HepG2 (cell line): ENCODE data around the gene KCNMA1. TPM values are rescaled to one million over a fixed set of nuclear protein-coding genes. Genes with fewer than 3 reads are reported as not detected.

Experiments
- ATAC-seq: fragments of 200-7000 bp; cut with Tn5 transposase; 3 replicates; pipeline ENCODE4 v1.9.1; 2020; ENCODE audit warnings: mild to moderate bottlenecking, moderate library complexity
- BruUV-seq: library from RNA; stranded (reverse); fragments of 400-500 nt; replicated peaks from 2 replicates; lab custom pipeline; 2021; lab: Mats Ljungman, UMichigan
- CTCF ChIA-PET: fragments of 300-600 bp; formaldehyde crosslinking; extraction: SDS; loops from one replicate; lab custom pipeline; 2021; ENCODE audit warnings: low total read pairs, inconsistent platforms, low intra/inter-chr PET ratio; lab: Yijun Ruan, JAX
- POLR2A ChIA-PET: fragments of 350-600 bp; sonication (Branson Sonifier 250); formaldehyde crosslinking; loops from one replicate; lab custom pipeline; 2020; ENCODE audit warnings: antibody characterized with exemption, inconsistent platforms; lab: Yijun Ruan, JAX
- DNase-seq: peaks from one replicate; pipeline ENCODE4 v3.0.0-alpha.2; 2015; ENCODE audit warnings: low spot score
- FAIRE-seq: peaks from 3 replicates; lab custom pipeline; 2011; peaks lifted over from hg19 to GRCh38; lab: Jason Lieb, UNC
- H2AFZ ChIP-seq: one replicate; pipeline ENCODE4 v1.6.1; 2011; ENCODE audit warnings: low read length, inconsistent platforms
- H3K27ac ChIP-seq: fragments of 300-600 bp; 3 replicates; pipeline ENCODE4 v1.8.0; 2011; ENCODE audit warnings: mixed run types, mild to moderate bottlenecking, mixed read lengths, low read length, inconsistent platforms; ENCODE audit not compliant: insufficient read depth; ENCODE audit errors: extremely low read length
- H3K27me3 ChIP-seq, 2 experiments: fragments of 200-600 bp in 1 of 2; 2 replicates in 1 of 2; 3 replicates in 1 of 2; pipeline versions ENCODE4 v1.6.0 to v1.8.0; 2011; ENCODE audit warnings: low read length in 2 of 2, mild to moderate bottlenecking in 2 of 2, moderate library complexity in 2 of 2, inconsistent platforms in 1 of 2; ENCODE audit not compliant: insufficient read depth in 2 of 2, control insufficient read depth in 1 of 2
- H3K36me3 ChIP-seq, 2 experiments: fragments of 200-600 bp in 1 of 2; replicated peaks in 1 of 2; 2 replicates in 1 of 2; 3 replicates in 1 of 2; pipeline versions ENCODE4 v1.5.1 to v1.8.0; 2011; ENCODE audit warnings: low read length in 2 of 2, inconsistent platforms in 1 of 2; ENCODE audit not compliant: insufficient read depth in 2 of 2, control insufficient read depth in 1 of 2
- H3K4me1 ChIP-seq: 2 replicates; pipeline ENCODE4 v1.5.1; 2012; ENCODE audit warnings: low read length, inconsistent platforms; ENCODE audit not compliant: insufficient read depth
- H3K4me2 ChIP-seq: 2 replicates; pipeline ENCODE4 v1.6.0; 2011; ENCODE audit warnings: low read depth, low read length, inconsistent platforms
- H3K4me3 ChIP-seq, 3 experiments: fragments of 200-600 bp in 1 of 3; sonication (generic), shearing (Covaris generic) in 1 of 3; replicated peaks in 1 of 3; 2 replicates each; pipeline ENCODE4 v1.5.1; 2011 to 2016; ENCODE audit warnings: low read length in 3 of 3, inconsistent platforms in 2 of 3, low read depth in 2 of 3, mild to moderate bottlenecking in 2 of 3, control low read depth in 1 of 3, mixed read lengths in 1 of 3; ENCODE audit not compliant: insufficient read depth in 1 of 3
- H3K79me2 ChIP-seq: one replicate; pipeline ENCODE4 v1.6.1; 2011; ENCODE audit warnings: low read length, inconsistent platforms; ENCODE audit not compliant: insufficient read depth
- H3K9ac ChIP-seq: 2 replicates; pipeline ENCODE4 v1.6.0; 2011; ENCODE audit warnings: mild to moderate bottlenecking, low read depth, low read length, inconsistent platforms; ENCODE audit not compliant: insufficient read depth
- H3K9me3 ChIP-seq: 2 replicates; pipeline ENCODE4 v1.5.1; 2012; ENCODE audit warnings: mild to moderate bottlenecking, low read length
- H4K20me1 ChIP-seq: 2 replicates; pipeline ENCODE4 v1.6.0; 2011; ENCODE audit warnings: inconsistent platforms, mild to moderate bottlenecking, low read length, moderate library complexity; ENCODE audit not compliant: insufficient read depth
- SMAD3 ChIP-seq: sonication (generic); formaldehyde crosslinking; IDR thresholded peaks from 2 replicates; pipeline ENCODE4 v1.4.0; 2020; ENCODE audit warnings: missing genetic modification reagents
- SP1 ChIP-seq, 2 experiments: fragments of 450-650 bp in 1 of 2; sonication (generic) in 1 of 2; formaldehyde crosslinking in 1 of 2; IDR thresholded peaks; 2 replicates each; pipeline versions ENCODE4 v1.4.0 to v1.6.1; 2016 to 2020; ENCODE audit warnings: missing genetic modification reagents in 1 of 2
- ZBED4 ChIP-seq: sonication (generic); formaldehyde crosslinking; IDR thresholded peaks from 2 replicates; pipeline ENCODE4 v1.4.0; 2020; ENCODE audit warnings: missing genetic modification reagents, borderline replicate concordance
- ZNF44 ChIP-seq: sonication (generic); formaldehyde crosslinking; IDR thresholded peaks from 2 replicates; pipeline ENCODE4 v1.5.1; 2020; ENCODE audit warnings: mild to moderate bottlenecking, missing genetic modification reagents
- ZNF660 ChIP-seq: sonication (generic); formaldehyde crosslinking; IDR thresholded peaks from 2 replicates; pipeline ENCODE4 v1.5.1; 2020; ENCODE audit warnings: mild to moderate bottlenecking, low read depth, missing genetic modification reagents, borderline replicate concordance
- ZNF768 ChIP-seq: sonication (generic); formaldehyde crosslinking; IDR thresholded peaks from 2 replicates; pipeline ENCODE4 v1.4.0; 2020; ENCODE audit warnings: missing genetic modification reagents
- WGBS: methylation state at CpG from one replicate; pipeline ENCODE4 v1.1.6; 2017; ENCODE audit warnings: low lambda C conversion rate; 5-methylcytosine and 5-hydroxymethylcytosine counted together
- in situ Hi-C: cut with HindIII; loops from 2 replicates; pipeline ENCODE4 v1.10.0; 2017; ENCODE audit warnings: low pct_unique_long_range_greater_than_20kb; ENCODE audit not compliant: extremely low pct_ligation_motif_present
- intact Hi-C: fragments of 100-400 bp; cut with micrococcal nuclease; formaldehyde crosslinking; loops from one replicate; pipeline ENCODE4 v1.10.0; 2022; ENCODE audit not compliant: unreplicated experiment
- polyA plus RNA-seq, 8 experiments: library from polyadenylated mRNA; depleted of rRNA in 3 of 8; stranded (reverse) in 7 of 8; unstranded in 1 of 8; fragments of >200 nt; fragmentation: Illumina TruSeq in 4 of 8; extraction: Trizol in 4 of 8; gene quantifications; 2 replicates each; pipeline versions ENCODE4 v1.2.1 to v1.2.3, GENCODE V29; 2011 to 2016; ENCODE audit warnings: low read depth in 4 of 8, missing spikeins in 1 of 8, mixed read lengths in 1 of 8; ENCODE audit not compliant: insufficient read depth in 1 of 8
- total RNA-seq, 5 experiments: library from RNA; depleted of rRNA; stranded (reverse); fragments of >200 nt; fragmentation: Illumina TruSeq; extraction: Trizol; gene quantifications; 2 replicates each; pipeline ENCODE4 v1.2.3, GENCODE V29; 2016; ENCODE audit warnings: low read depth in 1 of 5

The KCNMA1 gene
- total and polyA plus RNA-seq, 2 of the 13 experiments (the other 11 are each of a cell fraction or from before 2014, with no cell fraction given), result 0.02 TPM; not detected in 1

DNA sequence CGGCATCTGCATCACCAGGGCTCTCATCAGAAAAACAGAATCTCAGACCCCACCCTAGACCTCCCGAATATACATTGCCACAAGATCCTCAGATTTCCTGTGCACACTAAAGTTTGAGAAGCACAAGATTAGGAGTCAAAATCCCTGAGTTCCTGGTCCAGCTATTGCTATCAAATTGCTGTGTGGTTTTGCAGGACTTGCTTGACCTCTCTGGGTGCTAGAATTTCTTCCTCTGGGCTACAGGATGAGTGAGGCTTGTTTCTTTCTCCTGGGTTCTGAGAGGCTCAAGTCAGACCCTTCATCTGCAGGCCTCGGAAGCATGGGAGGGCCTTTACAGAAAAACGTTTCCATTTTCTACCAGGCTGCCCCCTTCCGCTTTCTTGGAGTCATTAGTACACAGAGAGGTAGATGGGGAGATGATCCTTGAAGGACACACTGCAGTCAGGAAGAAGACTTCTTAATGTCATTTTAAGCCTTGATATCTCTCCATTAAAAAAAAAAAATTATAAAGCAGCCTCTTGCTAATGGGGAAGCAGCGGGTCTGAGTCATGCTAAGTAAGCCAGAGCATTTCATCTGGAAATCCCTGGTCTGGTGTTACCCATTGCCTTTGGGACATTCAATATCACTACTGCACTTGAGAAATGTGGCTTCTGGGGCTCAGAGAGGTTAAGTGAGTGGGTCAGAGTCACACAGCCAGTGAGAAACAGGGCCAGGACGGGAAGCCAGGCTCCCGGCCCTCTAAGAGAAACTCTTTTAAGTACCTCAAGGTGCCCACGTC is 173.5 kb downstream of the KCNMA1 start:
- ATAC-seq (no peak), FAIRE-seq (no peak), DNase-seq (no peak)
- no TSS peak for BruUV-seq
- intact Hi-C loops, result no loop called here
- Histone ChIP-seq H3K27me3 (0 out of 5 replicates have a peak, but pooled peaks cover 0 to 1% of the 10 kb centered on the region in 2 experiments), H2AFZ (no peak overlapping the region), H3K4me2 (no peak overlapping the region), H3K9me3 (no peaks in the 10 kb centered on the region), H3K27ac (no peak overlapping the region), H4K20me1 (no peaks in the 10 kb centered on the region), H3K36me3 (no peaks in the 10 kb centered on the region), H3K9ac (no peak overlapping the region), H3K79me2 (no peaks in the 10 kb centered on the region), H3K4me1 (no peaks in the 10 kb centered on the region), H3K4me3 (no peak overlapping the region)
- 28% methylated on average over 9 of the region's 9 CpGs for WGBS
- POLR2A ChIA-PET, result no interaction called here
- CTCF ChIA-PET, result no interaction called here
- in situ Hi-C loops, result no loop called here
- TF ChIP-seq SP1 (IDR thresholded peaks at IDR 0.05) (no peak), SP1 (CRISPR knock-in tag; IDR thresholded peaks at IDR 0.05) (no peak), SMAD3 (no peak), ZNF660 (CRISPR knock-in tag) (no peak), ZBED4 (CRISPR knock-in tag) (no peak), ZNF768 (peak; percentile 25; the same call in 1 of the 2 replicates), ZNF44 (CRISPR knock-in tag) (no peak)
